HG03103 (cell line): Measurements from ENCODE around the gene TMEM184B.
"Not testable (repeated sequence)": the region's sequence is repeated elsewhere in the genome, so short reads cannot be mapped to it uniquely, and the experiment has no call there.

Experiments
- ATAC-seq: cut with Tn5 transposase; IDR thresholded peaks from one replicate; pipeline ENCODE4 v1.9.1; 2021; ENCODE audit warnings: low read depth; ENCODE audit not compliant: unreplicated experiment

Gene TMEM184B

DNA sequence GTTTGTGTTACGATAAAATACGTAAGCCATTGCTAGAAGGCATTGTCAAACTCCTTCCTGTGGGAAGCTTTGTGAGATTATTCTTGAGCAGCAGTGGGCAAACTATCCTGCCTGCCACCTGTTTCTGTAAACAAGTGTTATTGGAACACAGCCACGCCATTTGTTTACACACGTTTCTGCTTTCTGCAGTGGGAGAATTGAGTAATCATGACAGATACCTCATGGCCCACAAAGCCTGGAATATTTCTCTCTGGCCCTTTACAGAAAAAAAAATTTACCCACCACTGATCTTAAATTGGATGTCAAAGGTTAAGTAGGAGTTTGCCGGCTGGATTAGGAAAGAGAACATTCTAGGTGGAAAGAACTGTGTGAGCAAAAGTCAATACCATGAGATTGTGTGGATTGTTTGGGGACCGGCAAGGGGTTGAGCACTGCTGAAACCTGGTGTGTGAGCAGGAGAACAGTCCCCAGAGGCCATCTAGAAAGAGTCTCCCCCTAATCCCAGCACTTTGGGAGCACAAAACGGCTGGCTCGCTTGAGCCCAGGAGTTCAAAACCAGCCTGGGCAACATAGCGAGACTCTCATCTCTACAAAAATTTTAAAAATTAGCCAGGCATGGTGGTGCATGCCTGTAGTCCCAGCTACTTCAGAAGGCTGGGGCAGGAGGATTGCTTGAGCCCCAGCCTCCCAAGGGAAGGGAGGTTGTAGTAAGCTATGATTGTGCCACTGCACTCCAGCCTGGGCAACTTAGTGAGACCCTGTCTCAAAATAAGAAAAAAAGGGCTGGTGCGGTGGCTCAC, 85.2 kb downstream of the TMEM184B start:
- no peak for ATAC-seq

DNA sequence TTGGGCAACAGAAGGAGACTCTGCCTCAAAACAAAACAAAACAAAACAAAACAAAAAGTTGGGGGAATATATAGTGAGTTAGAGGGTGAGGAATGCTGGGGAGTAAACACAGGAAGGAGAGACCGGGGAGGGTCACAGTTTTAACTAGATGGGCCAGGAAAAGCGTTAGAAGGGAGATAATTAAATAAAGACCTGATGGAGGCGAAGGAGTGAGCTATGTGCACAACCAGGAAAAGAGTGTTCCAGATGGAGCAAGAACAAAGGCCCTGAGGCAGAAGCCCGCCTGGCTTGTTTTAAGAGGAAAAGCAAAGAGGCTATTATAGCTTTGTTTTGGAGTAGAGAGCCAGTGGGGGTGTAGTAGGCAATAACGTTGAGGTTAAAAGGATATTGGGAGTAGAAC, 86.4 kb downstream of the TMEM184B start:
- ATAC-seq, result no peak

DNA sequence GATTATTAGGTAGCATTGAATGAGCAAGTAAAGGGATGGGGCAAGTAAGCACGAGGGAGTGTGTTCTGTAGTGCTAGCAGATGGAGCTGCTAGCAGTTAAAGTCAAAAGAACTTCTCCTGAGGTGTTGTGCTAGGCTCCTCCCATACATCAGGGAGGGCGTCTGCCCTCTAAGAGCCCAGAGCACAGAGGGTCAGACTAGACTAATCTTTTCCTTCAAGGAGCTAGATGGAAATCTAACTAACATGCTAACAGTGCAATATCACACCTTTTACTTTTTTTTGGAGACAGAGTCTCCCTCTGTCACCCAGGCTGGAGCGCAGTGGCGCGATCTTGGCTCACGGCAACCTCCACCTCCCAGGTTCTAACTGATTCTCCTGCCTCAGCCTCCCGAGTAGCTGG, 88.0 kb downstream of the TMEM184B start:
- ATAC-seq, result no peak

DNA sequence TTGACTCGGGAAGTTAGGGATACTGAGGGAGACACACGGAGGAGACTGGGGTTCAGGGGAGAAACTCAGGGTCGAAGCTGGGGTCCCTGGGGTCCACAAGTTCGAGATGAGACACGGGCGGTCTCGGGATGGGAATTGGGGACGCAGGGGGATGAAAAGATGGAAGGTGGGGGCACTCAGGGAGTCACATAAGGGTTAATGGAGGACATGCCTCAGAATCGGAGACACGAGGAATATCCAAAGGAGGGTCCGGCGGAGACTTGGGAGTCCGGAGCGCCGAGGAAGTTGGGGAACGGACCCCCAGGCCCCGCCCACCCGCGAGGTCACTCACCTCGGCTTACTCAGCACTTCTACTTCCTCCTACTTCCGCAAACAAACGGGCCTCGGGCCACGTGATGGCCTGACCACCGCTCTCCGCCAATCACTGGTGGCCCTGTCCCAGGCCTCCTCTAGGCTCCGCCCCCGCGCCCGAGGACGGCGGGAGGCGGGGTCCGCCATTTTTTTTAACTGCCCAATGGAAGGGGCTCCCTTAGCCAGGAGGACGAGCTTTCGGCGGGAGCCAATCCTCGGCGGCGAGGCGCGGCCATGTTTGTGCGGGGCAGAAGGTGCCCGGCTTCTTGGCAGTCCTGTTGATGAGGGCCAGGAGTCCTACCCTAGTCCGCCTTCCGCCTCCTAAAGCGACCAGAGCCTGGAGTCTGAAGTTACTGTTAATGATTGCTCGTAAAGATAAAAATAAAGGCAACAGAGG, 91.2 kb downstream of the TMEM184B start, which contains the start of gene PLA2G6:
TSS of gene PLA2G6 (minus strand) at position 378 of the 748 bp plus-strand sequence. CDS start 12,404 bp downstream, outside the sequence.
- peak; percentile 79 for ATAC-seq

DNA sequence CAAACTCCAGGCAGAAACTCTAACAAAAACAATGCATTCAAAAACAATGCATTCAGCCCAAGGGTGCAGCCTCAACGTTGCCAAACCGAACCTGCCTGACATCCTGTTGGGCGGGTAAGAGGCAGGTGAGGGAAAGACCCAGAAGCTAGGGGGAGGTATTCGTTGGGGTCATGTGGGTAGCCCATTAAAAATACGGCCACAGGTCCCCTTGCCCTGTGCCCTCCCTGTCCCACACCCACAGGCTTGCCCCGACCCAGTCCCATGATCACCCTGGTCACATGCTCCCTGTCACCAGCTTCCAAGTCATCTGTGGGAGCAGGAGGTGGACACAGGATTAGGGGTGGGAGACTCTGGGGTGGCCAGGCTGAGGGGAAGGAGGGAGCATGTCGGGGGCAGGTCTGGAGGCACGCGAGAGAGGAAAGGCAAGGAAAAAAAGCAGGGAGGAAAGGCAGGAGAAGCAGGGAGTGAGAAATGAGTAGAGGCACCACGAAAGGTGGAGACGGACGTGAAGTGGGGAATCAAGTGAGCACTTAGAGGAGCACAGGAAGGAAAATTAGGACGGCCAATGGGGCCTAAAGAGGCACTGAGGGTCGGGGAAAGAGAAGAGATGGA, 91.9 kb downstream of the TMEM184B start:
- no peak for ATAC-seq

DNA sequence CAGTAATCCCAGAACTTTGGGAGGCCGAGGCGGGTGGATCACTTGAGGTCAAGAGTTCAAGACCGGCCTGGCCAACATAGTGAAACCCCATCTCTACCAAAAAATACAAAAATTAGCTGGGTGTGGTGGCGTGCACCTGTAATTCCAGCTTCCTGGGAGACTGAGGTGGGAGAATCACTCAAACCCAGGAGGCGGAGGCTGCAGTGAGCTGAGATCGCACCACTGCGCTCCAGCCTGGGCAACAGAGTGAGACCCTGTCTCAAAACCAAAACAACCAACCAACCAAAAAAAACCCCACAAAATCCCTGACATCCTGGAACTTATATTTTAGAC, 94.2 kb downstream of the TMEM184B start:
- not testable (repeated sequence) for ATAC-seq

DNA sequence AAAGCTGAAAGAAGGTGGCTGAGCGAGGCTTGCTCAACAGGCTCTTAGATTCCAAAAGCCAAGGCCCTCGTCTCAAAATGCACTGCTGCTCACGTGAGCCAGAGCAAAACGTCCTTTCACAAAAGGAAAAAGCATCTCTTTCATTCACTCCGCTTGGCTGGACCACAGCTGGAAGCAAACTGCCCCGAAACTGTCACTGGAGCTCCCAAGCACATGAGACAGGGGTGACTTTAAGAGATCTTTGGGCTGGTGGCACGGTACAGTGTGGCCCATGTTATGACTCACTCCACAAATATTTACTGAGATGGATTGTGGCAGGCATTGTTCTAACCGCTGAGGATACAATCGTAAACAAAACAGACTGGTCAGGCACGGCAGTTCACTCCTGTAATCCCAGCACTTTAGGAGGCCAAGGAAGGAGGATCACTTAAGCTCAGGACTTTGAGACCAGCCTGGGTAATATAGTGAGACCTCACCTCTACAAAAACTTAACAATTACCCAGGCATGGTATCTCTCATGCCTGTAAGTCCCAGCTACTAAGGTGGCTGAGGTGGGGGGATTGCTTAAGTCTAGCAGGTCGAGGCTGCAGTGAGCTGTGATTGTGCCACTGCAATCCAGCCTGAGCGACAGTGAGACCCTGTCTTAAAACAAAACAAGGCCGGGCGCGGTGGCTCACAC, 94.7 kb downstream of the TMEM184B start:
- no peak for ATAC-seq

DNA sequence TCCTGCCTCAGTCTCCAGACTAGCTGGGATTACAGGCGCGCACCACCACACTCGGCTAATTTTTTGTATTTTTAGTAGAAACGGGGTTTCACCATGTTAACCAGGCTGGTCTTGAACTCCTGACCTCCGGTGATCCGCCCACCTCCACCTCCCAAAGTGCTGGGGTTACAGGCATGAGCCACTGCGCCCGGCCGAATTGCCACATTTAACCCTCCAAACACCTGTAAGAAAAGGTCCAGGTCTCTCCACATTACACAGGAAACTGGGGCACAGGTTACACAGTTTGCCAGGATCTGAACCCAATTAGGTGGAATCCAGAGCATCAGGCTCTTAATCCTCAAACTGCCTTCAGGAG, 95.3 kb downstream of the TMEM184B start:
- ATAC-seq, result not testable (repeated sequence)

DNA sequence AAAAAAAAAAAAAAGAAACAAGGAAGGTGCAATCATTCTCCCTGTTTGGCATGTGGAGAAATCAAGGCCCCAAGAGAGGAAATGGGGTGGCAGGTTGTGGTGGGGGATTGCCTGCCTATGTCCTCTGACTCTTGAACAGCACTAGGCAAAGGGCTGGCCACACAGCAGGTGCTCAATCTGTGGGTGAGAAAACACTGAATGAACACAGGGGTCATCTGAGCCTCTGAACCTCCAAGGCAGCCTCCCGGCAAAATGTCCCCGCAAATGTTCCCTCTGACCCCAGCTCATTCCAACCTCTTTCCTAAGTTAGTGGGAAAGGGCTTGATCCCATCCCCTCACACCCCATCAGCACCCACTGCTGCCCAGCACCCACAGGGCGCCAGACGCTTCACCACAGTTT, 95.8 kb downstream of the TMEM184B start:
- no peak for ATAC-seq

DNA sequence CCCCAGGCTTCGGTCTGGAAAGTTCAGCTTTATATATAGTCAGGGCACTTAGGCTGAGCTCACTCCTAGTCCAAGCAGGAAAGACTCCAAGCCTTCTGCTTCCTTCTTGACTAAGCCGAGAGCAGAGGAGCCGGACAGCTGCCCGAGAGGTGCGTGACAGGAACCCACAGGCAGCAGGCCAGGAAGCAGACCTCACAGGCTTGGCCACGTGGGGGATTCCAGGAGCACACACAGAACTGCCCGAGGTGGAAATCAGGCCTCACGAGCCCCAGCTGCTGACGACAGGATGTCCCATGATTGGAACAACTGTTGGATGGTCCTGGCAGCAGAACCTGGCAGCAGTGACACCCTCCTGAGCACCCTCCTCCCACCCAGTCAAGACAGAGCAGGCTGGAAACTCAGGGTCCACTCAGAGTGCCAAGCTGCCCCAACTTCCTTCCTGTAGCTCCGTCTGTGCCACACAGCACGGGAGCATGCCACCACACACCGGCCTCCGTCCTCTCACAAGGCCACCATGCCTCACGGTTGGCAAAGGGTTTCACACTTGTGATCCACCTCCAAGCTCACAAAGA, 96.6 kb downstream of the TMEM184B start:
- ATAC-seq, result no peak

DNA sequence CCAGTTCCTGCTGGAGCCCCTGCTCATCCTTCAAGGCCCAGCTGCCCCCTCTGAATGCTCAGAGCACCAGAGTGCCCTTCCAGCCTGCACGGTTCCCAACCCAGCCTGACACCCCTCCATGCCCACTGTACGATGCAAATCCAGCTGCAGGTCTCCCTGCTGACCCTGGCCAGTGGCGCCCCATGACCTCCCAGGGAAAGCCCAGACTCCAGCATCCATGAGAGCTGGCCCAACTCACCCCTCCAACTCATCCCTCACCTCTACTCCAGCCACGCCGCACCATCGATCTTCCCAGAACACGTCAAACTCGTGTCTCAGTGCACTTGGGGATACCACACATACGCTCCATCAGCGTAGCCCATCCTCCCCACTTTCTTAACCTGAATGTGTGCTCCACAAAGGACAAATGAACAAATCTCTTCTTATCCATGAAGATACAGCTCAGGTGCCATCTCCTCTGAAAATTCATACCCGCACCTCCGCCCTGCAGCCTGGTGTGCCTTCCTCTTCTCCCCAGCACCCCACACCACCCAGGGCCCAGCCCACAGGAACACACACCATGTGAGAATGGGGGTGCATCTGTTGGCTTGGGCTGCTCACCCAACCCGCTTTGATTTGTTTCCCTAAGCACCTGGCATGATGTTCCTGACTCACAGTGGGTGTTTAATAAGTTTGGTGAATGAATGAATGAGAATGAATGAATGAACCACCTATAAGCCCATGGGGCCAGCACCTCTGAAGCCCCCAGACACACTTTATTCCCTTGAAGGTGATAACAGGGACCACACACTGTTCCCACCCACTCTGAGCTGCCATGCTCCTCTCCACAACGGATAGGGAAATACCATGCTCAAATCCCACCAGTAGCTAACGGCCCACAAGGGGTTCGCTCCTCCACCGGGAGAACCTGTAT, 97.3 kb downstream of the TMEM184B start:
- no peak for ATAC-seq

DNA sequence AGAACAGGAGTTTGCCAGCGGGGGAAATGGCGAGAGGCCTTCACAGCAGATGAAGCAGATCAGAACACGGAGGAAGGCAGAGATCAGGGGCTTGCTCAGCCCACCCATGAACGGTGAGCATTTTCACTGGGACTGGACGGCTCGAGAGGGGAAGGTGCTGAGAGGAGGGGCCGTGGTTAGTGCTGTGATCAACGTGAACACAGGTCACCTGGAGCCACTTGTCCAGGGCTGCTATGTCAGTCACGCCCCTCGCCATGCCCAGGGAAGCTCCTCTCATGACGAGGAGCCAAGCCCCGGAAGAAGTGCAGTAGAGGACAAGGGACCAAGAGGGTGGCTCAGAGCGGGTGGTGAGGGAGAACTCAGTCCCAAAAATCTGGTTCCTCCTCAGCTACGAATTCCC, 98.2 kb downstream of the TMEM184B start:
- ATAC-seq, result no peak

DNA sequence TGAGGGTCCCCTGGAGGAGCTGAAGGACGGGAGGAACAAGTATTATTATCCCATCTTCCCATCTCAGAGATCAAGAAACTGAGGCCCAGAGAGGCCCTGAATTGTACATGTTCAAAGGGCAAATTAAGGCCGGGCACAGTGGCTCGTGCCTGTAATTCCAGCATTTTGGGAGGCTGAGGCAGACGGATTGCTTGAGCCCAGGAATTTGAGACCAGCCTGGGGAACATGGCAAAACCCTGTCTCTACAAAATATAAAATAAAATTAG, 99.2 kb downstream of the TMEM184B start:
- no peak for ATAC-seq

DNA sequence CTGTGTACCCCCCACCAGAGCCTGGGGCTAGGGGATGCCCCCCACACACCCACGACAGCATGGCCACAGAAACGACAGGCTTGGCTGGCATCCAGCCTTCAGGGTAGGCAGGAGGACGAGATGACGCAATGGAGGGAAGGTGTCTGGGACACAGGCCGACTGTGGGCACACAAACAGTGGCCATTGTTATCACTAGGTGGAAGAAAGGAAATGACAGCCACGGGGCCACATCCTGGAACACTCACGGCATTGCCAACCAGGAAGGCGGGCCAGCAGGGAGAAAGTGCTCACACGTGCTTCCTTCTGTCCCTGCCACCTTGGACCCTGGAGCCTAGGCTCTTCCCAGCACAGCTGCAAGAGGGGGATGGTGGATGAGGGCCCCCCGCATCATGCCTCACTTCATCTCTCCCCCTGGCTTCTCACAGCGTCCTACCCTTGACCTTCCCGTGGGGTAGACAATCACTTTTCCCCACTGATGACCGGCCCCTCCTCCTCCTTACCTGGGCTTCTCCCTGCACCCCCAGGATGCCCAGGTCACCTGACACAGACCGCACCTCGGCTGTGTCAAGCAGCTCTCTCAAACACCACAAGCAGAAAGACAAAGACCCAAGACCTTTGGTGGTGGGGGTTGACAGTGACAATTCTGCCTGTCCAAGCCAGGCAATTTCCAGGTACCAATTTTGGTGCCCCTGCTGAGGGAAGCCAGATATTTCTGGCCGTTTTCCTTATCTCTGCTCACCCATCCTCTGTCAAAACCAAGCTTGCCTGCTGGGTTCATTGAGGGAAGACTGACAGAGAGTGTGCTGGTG, 99.8 kb downstream of the TMEM184B start:
- no peak for ATAC-seq

DNA sequence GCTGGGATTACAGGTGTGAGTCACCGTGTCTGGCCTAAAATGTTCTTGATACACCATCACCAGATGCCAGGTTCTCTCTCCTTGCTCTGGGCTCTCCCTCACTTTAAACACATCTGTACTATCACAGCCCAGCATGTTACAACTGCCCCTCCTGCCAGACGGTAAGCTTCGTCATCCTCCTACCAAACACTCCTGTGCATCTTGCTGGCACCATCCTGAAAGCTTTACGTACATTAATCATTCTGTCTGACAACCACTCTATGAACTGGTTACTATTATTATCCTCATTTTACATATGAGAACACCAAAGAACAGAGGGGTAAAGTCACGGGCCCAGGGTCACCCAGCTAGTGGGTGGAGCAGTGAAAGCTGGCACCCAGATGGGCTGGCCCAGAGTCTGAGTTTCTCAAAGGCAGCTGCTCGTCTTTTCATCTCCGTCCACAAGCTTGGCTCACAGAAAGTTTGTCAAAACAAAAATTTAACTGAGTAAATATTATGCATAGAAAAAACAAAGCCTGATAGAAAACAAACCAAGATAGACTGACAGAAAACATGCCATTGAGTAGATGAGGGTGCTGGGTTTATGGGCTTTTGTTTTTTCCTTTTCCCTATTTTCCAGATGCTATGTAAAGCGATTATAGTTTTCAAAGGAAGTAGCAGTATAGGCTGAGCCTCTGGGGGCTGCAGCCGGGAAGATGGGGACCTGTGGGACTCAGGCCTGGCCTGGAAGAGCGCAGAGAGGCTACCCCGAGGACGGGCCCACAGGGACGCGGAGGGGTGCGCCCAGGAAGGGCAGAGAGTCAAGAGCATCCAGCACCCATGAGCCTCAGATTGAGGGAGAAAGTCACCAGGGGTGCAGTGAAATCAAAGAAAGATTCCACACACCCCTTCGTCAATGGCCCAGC, 100.6 kb downstream of the TMEM184B start:
- ATAC-seq, result no peak

DNA sequence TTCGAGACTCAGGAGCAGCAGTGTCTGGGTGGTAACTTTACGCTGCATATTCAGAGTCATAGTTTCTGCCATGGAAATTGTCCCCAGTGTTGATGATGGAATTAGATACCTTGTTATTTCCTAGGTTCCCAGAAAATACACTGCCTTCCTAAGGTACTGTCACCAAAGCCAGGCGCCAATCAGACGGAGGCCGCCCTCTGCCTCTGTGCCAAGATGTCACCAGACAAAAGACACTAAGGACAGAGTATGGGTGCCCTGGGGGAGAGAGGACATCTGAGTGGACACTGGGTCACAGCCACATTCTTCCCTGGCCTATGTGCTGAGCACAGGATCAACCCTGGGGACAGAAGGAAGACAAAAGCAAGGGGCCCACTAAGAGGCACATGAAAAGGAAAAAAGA, 102.3 kb downstream of the TMEM184B start:
- no peak for ATAC-seq
